K562 (cell line): Measurements from ENCODE around the gene HMCN1. TPM values are rescaled to one million over a fixed set of nuclear protein-coding genes. Genes with fewer than 3 reads are reported as not detected.

Source experiments
- BRD9 ChIP-seq: fragments of 450-650 bp; IDR thresholded peaks from 2 replicates; pipeline ENCODE4 v1.6.1; 2018; ENCODE audit warnings: low read depth; ENCODE audit not compliant: partially characterized antibody
- CEBPG ChIP-seq, 3 experiments: fragments of 200-800 bp in 1 of 3; sonication (Bioruptor generic) in 1 of 3; sonication (generic) in 1 of 3; formaldehyde crosslinking in 1 of 3; IDR thresholded peaks in 2 of 3; conservative IDR thresholded peaks in 1 of 3; 2 replicates each; pipeline versions ENCODE4 v1.6.1 to v1.8.0; 2016 to 2022; ENCODE audit warnings: missing compliant biosample characterization in 2 of 3, missing genetic modification characterization in 2 of 3, mild to moderate bottlenecking in 1 of 3, missing genetic modification reagents in 1 of 3
- CHD2 ChIP-seq: IDR thresholded peaks from 2 replicates; pipeline ENCODE4 v1.6.1; 2011; ENCODE audit warnings: low read depth, low read length
- E2F8 ChIP-seq: fragments of 450-650 bp; IDR thresholded peaks from 2 replicates; pipeline ENCODE4 v1.7.1; 2018; ENCODE audit warnings: mild to moderate bottlenecking, low read depth; ENCODE audit not compliant: partially characterized antibody
- EHMT2 ChIP-seq: fragments of 450-650 bp; IDR thresholded peaks from 2 replicates; pipeline ENCODE4 v1.6.1; 2018; ENCODE audit warnings: antibody characterized with exemption
- ETV1 ChIP-seq: fragments of 450-650 bp; conservative IDR thresholded peaks from 2 replicates; pipeline ENCODE4 v1.6.1; 2016; ENCODE audit warnings: missing genetic modification characterization, control low read depth, low read depth, missing compliant biosample characterization
- ETV5 ChIP-seq: sonication (generic); formaldehyde crosslinking; IDR thresholded peaks from 2 replicates; pipeline ENCODE4 v1.4.0; 2020; ENCODE audit warnings: low read depth, mild to moderate bottlenecking, missing genetic modification reagents
- FOXM1 ChIP-seq, 2 experiments: fragments of 450-650 bp in 1 of 2; sonication (generic) in 1 of 2; formaldehyde crosslinking in 1 of 2; IDR thresholded peaks; 2 replicates each; pipeline versions ENCODE4 v1.6.1 to v1.9.0; 2017 to 2022; ENCODE audit warnings: low read depth in 2 of 2, mild to moderate bottlenecking in 2 of 2, missing genetic modification reagents in 1 of 2, moderate library complexity in 1 of 2
- GATA2 ChIP-seq: sonication (generic); formaldehyde crosslinking; IDR thresholded peaks from 2 replicates; pipeline ENCODE4 v1.4.0; 2020; ENCODE audit warnings: mild to moderate bottlenecking, missing genetic modification reagents
- HNRNPL ChIP-seq: fragments of 200-400 bp; formaldehyde crosslinking; IDR thresholded peaks from 2 replicates; pipeline ENCODE4 v1.6.1; 2017; ENCODE audit warnings: low read depth, mild to moderate bottlenecking, low read length
- MAX ChIP-seq: sonication (generic); formaldehyde crosslinking; IDR thresholded peaks from 2 replicates; pipeline ENCODE4 v1.9.0; 2022; ENCODE audit warnings: mild to moderate bottlenecking, missing genetic modification reagents
- MEF2D ChIP-seq: conservative IDR thresholded peaks from 2 replicates; pipeline ENCODE4 v1.6.1; 2016; ENCODE audit warnings: low read depth, missing genetic modification characterization, missing compliant biosample characterization
- PBX2 ChIP-seq, 2 experiments: IDR thresholded peaks in 1 of 2; conservative IDR thresholded peaks in 1 of 2; 2 replicates each; pipeline ENCODE4 v1.6.1; 2016; ENCODE audit warnings: low read depth in 2 of 2, mild to moderate bottlenecking in 1 of 2, missing compliant biosample characterization in 1 of 2, missing genetic modification characterization in 1 of 2, moderate library complexity in 1 of 2
- POLR2AphosphoS5 ChIP-seq: IDR thresholded peaks from 2 replicates; pipeline ENCODE4 v1.6.1; 2011; ENCODE audit warnings: mild to moderate bottlenecking, low read depth, low read length, moderate library complexity; ENCODE audit not compliant: control insufficient read depth, insufficient read depth
- RAD21 ChIP-seq, 2 experiments: fragments of 250-450 bp in 1 of 2; fragments of 450-650 bp in 1 of 2; sonication (Bioruptor Pico) in 1 of 2; formaldehyde crosslinking in 1 of 2; IDR thresholded peaks in 1 of 2; conservative IDR thresholded peaks in 1 of 2; 2 replicates each; pipeline versions ENCODE4 v1.4.0 to v1.8.0; 2020 to 2022; ENCODE audit warnings: mild to moderate bottlenecking in 2 of 2, moderate library complexity in 1 of 2
- TOE1 ChIP-seq, 2 experiments: fragments of 450-650 bp in 1 of 2; sonication (generic) in 1 of 2; formaldehyde crosslinking in 1 of 2; IDR thresholded peaks; 2 replicates each; pipeline versions ENCODE4 v1.7.1 to v1.8.0; 2016 to 2022; ENCODE audit warnings: borderline replicate concordance in 2 of 2, mild to moderate bottlenecking in 2 of 2, antibody characterized with exemption in 1 of 2, inconsistent platforms in 1 of 2, low read depth in 1 of 2, missing genetic modification reagents in 1 of 2, moderate library complexity in 1 of 2
- ZBTB17 ChIP-seq: fragments of 450-650 bp; formaldehyde crosslinking; IDR thresholded peaks from 2 replicates; pipeline ENCODE4 v1.4.0; 2020; ENCODE audit warnings: mild to moderate bottlenecking
- ZNF175 ChIP-seq: fragments of 200-800 bp; sonication (Bioruptor generic); IDR thresholded peaks from 2 replicates; pipeline ENCODE4 v1.6.1; 2016; ENCODE audit warnings: low read depth, mild to moderate bottlenecking, missing genetic modification characterization, missing compliant biosample characterization
- ZNF316 ChIP-seq: fragments of 450-650 bp; IDR thresholded peaks from 2 replicates; pipeline ENCODE4 v1.6.1; 2016
- polyA plus RNA-seq, 8 experiments: library from polyadenylated mRNA; depleted of rRNA in 4 of 8; stranded (reverse) in 5 of 8; unstranded in 3 of 8; fragments of >200 nt; fragmentation: Nextera tagmentation in 2 of 8; fragmentation: Illumina TruSeq in 1 of 8; extraction: Ambion mirVana in 2 of 8; extraction: Trizol in 1 of 8; gene quantifications; 2 replicates each; pipeline versions ENCODE4 v1.2.1 to v1.2.3, GENCODE V29; 2011 to 2014; ENCODE audit warnings: inconsistent platforms in 1 of 8, missing spikeins in 1 of 8
- total RNA-seq, 7 experiments: library from RNA; depleted of rRNA in 6 of 7; stranded (reverse); fragments of >200 nt in 6 of 7; fragmentation: Illumina TruSeq in 2 of 7; extraction: Trizol in 2 of 7; gene quantifications; 2 replicates each; pipeline versions ENCODE4 v1.2.1 to v1.2.3, GENCODE V29; 2011 to 2021; ENCODE audit warnings: low replicate concordance in 1 of 7

Gene HMCN1
- total and polyA plus RNA-seq, 9 of the 15 experiments (the other 6 are each of a cell fraction or from before 2014, with no cell fraction given) = 0.07 to 0.36 (median 0.21) TPM

- TF ChIP-seq TOE1 (IDR thresholded peaks at IDR 0.05; ENCODE audit: borderline replicate concordance) (peak; percentile 94), TOE1 (CRISPR knock-in tag; IDR thresholded peaks at IDR 0.05; ENCODE audit: borderline replicate concordance, low read depth) (no peak), E2F8 (peak; percentile 56), CHD2 (no peak), FOXM1 (IDR thresholded peaks at IDR 0.05; ENCODE audit: low read depth) (peak; percentile 90), FOXM1 (CRISPR knock-in tag; IDR thresholded peaks at IDR 0.05; ENCODE audit: low read depth) (no peak), ETV1 (peak; percentile 99), MEF2D (tag) (peak; percentile 87), ZNF316 (no peak), GATA2 (CRISPR knock-in tag) (peak; percentile 38; the same call in 1 of the 2 replicates), EHMT2 (peak; percentile 87; the same call in 1 of the 2 replicates), ZNF175 (peak; percentile 86), ETV5 (CRISPR knock-in tag) (peak; percentile 98), HNRNPL (no peak), ZBTB17 (CRISPR knock-in tag) (no peak), CEBPG (CRISPR knock-in tag; IDR thresholded peaks at IDR 0.05) (peak; percentile 45; the same call in 1 of the 2 replicates), CEBPG (tag; conservative IDR thresholded peaks at IDR 0.05 in 1 of 2, IDR thresholded peaks at IDR 0.05 in 1 of 2) (no peak), MAX (peak; percentile 89), POLR2AphosphoS5 (peak; percentile 79), PBX2 (CRISPR knock-in tag; IDR thresholded peaks at IDR 0.05; ENCODE audit: low read depth) (no peak), PBX2 (tag; conservative IDR thresholded peaks at IDR 0.05; ENCODE audit: low read depth) (peak; percentile 79), RAD21 (CRISPR knock-in tag; conservative IDR thresholded peaks at IDR 0.05 in 1 of 2, IDR thresholded peaks at IDR 0.05 in 1 of 2) (peak in 1 of 2 experiments; percentile 39; a peak in 2 of 4 replicates), BRD9 (peak; percentile 96)
Measured at GRCh38 chr1:186082235-186082937, 348.2 kb downstream of the HMCN1 start (continued).
